H9 (cell line): ENCODE data around the gene HS1BP3. TPM values are rescaled to one million over a fixed set of nuclear protein-coding genes. Genes with fewer than 3 reads are reported as not detected.

Source experiments
- DNase-seq: peaks from one replicate; pipeline ENCODE4 v3.0.0-alpha.2; 2017
- H2AFZ ChIP-seq: one replicate; pipeline ENCODE4 v1.6.1; 2013; ENCODE audit warnings: mild to moderate bottlenecking, low read length, control low read depth, moderate library complexity
- H2AK5ac ChIP-seq: 2 replicates; pipeline ENCODE4 v1.6.1; 2013; ENCODE audit warnings: low read length, control low read depth, mixed read lengths; ENCODE audit not compliant: insufficient read length
- H2BK120ac ChIP-seq: one replicate; pipeline ENCODE4 v1.6.1; 2013; ENCODE audit warnings: low read depth, mild to moderate bottlenecking, low read length, control low read depth, inconsistent platforms; ENCODE audit not compliant: poor library complexity, severe bottlenecking
- H2BK12ac ChIP-seq: 2 replicates; pipeline ENCODE4 v1.6.1; 2013; ENCODE audit warnings: low read length, control low read depth, mixed read lengths, low read depth; ENCODE audit not compliant: insufficient read length
- H2BK15ac ChIP-seq: 2 replicates; pipeline ENCODE4 v1.6.1; 2013; ENCODE audit warnings: low read depth, low read length, control low read depth
- H2BK20ac ChIP-seq: one replicate; pipeline ENCODE4 v1.6.1; 2013; ENCODE audit warnings: low read depth, mild to moderate bottlenecking, low read length, control low read depth, inconsistent platforms; ENCODE audit not compliant: poor library complexity, severe bottlenecking
- H2BK5ac ChIP-seq: 2 replicates; pipeline ENCODE4 v1.6.1; 2013; ENCODE audit warnings: low read length, control low read depth, mixed read lengths; ENCODE audit not compliant: insufficient read length
- H3K14ac ChIP-seq: 2 replicates; pipeline ENCODE4 v1.6.1; 2013; ENCODE audit warnings: low read length, control low read depth; ENCODE audit not compliant: insufficient read depth
- H3K18ac ChIP-seq: 2 replicates; pipeline ENCODE4 v1.6.1; 2013; ENCODE audit warnings: low read depth, mild to moderate bottlenecking, mixed read lengths, low read length, control low read depth; ENCODE audit not compliant: insufficient read length
- H3K23ac ChIP-seq: 2 replicates; pipeline ENCODE4 v1.6.1; 2013; ENCODE audit warnings: low read length, control low read depth, mixed read lengths, low read depth; ENCODE audit not compliant: insufficient read length
- H3K23me2 ChIP-seq: 2 replicates; pipeline ENCODE4 v1.6.1; 2013; ENCODE audit warnings: low read depth, mild to moderate bottlenecking, mixed read lengths, low read length, control low read depth; ENCODE audit not compliant: insufficient read length, poor library complexity, severe bottlenecking
- H3K27ac ChIP-seq: 2 replicates; pipeline ENCODE4 v1.5.1; 2013; ENCODE audit warnings: low read length, control low read depth, mixed read lengths, low read depth; ENCODE audit not compliant: insufficient read length
- H3K27me3 ChIP-seq: 2 replicates; pipeline ENCODE4 v1.6.1; 2013; ENCODE audit warnings: low read length, control low read depth, inconsistent platforms; ENCODE audit not compliant: insufficient read depth
- H3K4ac ChIP-seq: 2 replicates; pipeline ENCODE4 v1.6.1; 2013; ENCODE audit warnings: low read depth, mild to moderate bottlenecking, control low read depth, inconsistent platforms, low read length, moderate library complexity
- H3K4me1 ChIP-seq: 2 replicates; pipeline ENCODE4 v1.6.1; 2013; ENCODE audit warnings: low read length, control low read depth, inconsistent platforms; ENCODE audit not compliant: insufficient read depth
- H3K4me2 ChIP-seq: 2 replicates; pipeline ENCODE4 v1.6.1; 2013; ENCODE audit warnings: low read length, control low read depth, mixed read lengths; ENCODE audit not compliant: insufficient read length, insufficient read depth
- H3K56ac ChIP-seq: 2 replicates; pipeline ENCODE4 v1.6.1; 2013; ENCODE audit warnings: low read depth, mild to moderate bottlenecking, mixed read lengths, low read length, control low read depth; ENCODE audit not compliant: insufficient read length
- H3K79me1 ChIP-seq: 2 replicates; pipeline ENCODE4 v1.6.1; 2013; ENCODE audit warnings: low read depth, mild to moderate bottlenecking, moderate library complexity, low read length, control low read depth, inconsistent platforms; ENCODE audit not compliant: insufficient read depth, poor library complexity, severe bottlenecking
- H3K79me2 ChIP-seq: 2 replicates; pipeline ENCODE4 v1.6.1; 2013; ENCODE audit warnings: low read length, control low read depth, inconsistent platforms; ENCODE audit not compliant: insufficient read depth
- H3K9ac ChIP-seq: 2 replicates; pipeline ENCODE4 v1.6.1; 2013; ENCODE audit warnings: low read length, control low read depth, mixed read lengths; ENCODE audit not compliant: insufficient read length; ENCODE audit errors: extremely low read depth
- H3K9me3 ChIP-seq: one replicate; pipeline ENCODE4 v1.6.1; 2013; ENCODE audit warnings: low read depth, low read length, inconsistent platforms; ENCODE audit not compliant: control insufficient read depth
- H3T11ph ChIP-seq: one replicate; pipeline ENCODE4 v1.6.1; 2013; ENCODE audit warnings: mild to moderate bottlenecking, low read length, control low read depth, inconsistent platforms
- H4K20me1 ChIP-seq: one replicate; pipeline ENCODE4 v1.6.1; 2013; ENCODE audit not compliant: control insufficient read depth, insufficient read length, insufficient read depth
- H4K5ac ChIP-seq: 2 replicates; pipeline ENCODE4 v1.6.1; 2013; ENCODE audit warnings: low read depth, mild to moderate bottlenecking, mixed read lengths, low read length, control low read depth; ENCODE audit not compliant: insufficient read length
- H4K8ac ChIP-seq: replicated peaks from 2 replicates; pipeline ENCODE4 v1.6.1; 2013; ENCODE audit warnings: low read length, control low read depth, mixed read lengths, low read depth; ENCODE audit not compliant: insufficient read length
- H4K91ac ChIP-seq: 2 replicates; pipeline ENCODE4 v1.6.1; 2013; ENCODE audit warnings: low read depth, mild to moderate bottlenecking, moderate library complexity, mixed read lengths, low read length, control low read depth; ENCODE audit not compliant: insufficient read length
- H3K27ac Mint-ChIP-seq, 3 experiments: 2 replicates in 2 of 3; 3 replicates in 1 of 3; pipeline ENCODE4 v1.8.0; 2020 to 2021; ENCODE audit warnings: mixed read lengths in 3 of 3, mild to moderate bottlenecking in 1 of 3, moderate library complexity in 1 of 3
- H3K27me3 Mint-ChIP-seq: 2 replicates; pipeline ENCODE4 v1.8.0; 2021; ENCODE audit warnings: low read depth, mild to moderate bottlenecking, moderate library complexity, mixed read lengths
- H3K36me3 Mint-ChIP-seq, 3 experiments: 2 replicates in 2 of 3; 3 replicates in 1 of 3; pipeline ENCODE4 v1.8.0; 2020 to 2021; ENCODE audit warnings: low read depth in 3 of 3, mixed read lengths in 3 of 3; ENCODE audit not compliant: insufficient read depth in 1 of 3
- H3K4me1 Mint-ChIP-seq, 2 experiments: 2 replicates each; pipeline ENCODE4 v1.8.0; 2020; ENCODE audit warnings: mixed read lengths in 2 of 2
- H3K4me3 Mint-ChIP-seq, 2 experiments: 2 replicates in 1 of 2; 3 replicates in 1 of 2; pipeline ENCODE4 v1.8.0; 2020 to 2021; ENCODE audit warnings: mild to moderate bottlenecking in 2 of 2, mixed read lengths in 2 of 2, moderate library complexity in 1 of 2
- H3K9me3 Mint-ChIP-seq, 2 experiments: 2 replicates in 1 of 2; 3 replicates in 1 of 2; pipeline ENCODE4 v1.8.0; 2020; ENCODE audit warnings: mild to moderate bottlenecking in 2 of 2, mixed read lengths in 2 of 2, moderate library complexity in 1 of 2
- CTCF ChIP-seq: fragments of 200-600 bp; sonication (generic); conservative IDR thresholded peaks from 3 replicates; pipeline ENCODE4 v1.8.0; 2021; ENCODE audit warnings: antibody characterized with exemption, mild to moderate bottlenecking
- WGBS: extraction: QIAGEN DNeasy Blood & Tissue Kit; methylation state at CpG from one replicate; pipeline ENCODE4 v1.1.7; 2013; ENCODE audit warnings: missing lambda C conversion rate, low lambda C conversion rate, mixed read lengths; ENCODE audit not compliant: insufficient read length; ENCODE audit errors: extremely low coverage; 5-methylcytosine and 5-hydroxymethylcytosine counted together
- total RNA-seq: library from RNA; stranded (reverse); gene quantifications from 2 replicates; pipeline ENCODE4 v1.2.1, GENCODE V29; 2021

HS1BP3 gene
- total RNA-seq, 1 experiment from 2014 or later, result 11.1 TPM

GRCh38 chr2:20635113-20635510 is 15.8 kb downstream of the HS1BP3 start:
- DNase-seq, result no peak
- H3K4me2 ChIP-seq, result no peak overlapping the region
- H3K14ac ChIP-seq, result no peak overlapping the region
- no peak overlapping the region for H3K4ac ChIP-seq
- no peak overlapping the region for H2AK5ac ChIP-seq
- Mint-ChIP-seq H3K9me3 (no peaks in the 10 kb centered on the region), H3K4me3 (no peak overlapping the region), H3K4me1 (peaks cover 27 to 31% of the 10 kb centered on the region in 2 experiments), H3K27ac (no peak overlapping the region), H3K27me3 (no peaks in the 10 kb centered on the region), H3K36me3 (peaks cover 0 to 4% (median 0%) of the 10 kb centered on the region in 3 experiments; a peak in 3 of 7 replicates)
- H4K91ac ChIP-seq, result no peak overlapping the region
- no peaks in the 10 kb centered on the region for H3K79me1 ChIP-seq
- no peak for TF ChIP-seq CTCF
- H3T11ph ChIP-seq, result no peak overlapping the region
- H2BK120ac ChIP-seq, result no peak overlapping the region
- H3K9me3 ChIP-seq, result no peaks in the 10 kb centered on the region
- no peak overlapping the region for H2BK12ac ChIP-seq
- no peaks in the 10 kb centered on the region for H3K79me2 ChIP-seq
- H3K23me2 ChIP-seq, result no peaks in the 10 kb centered on the region
- no peak overlapping the region for H3K56ac ChIP-seq
- no peak overlapping the region for H2BK15ac ChIP-seq
- H2AFZ ChIP-seq, result no peak overlapping the region
- H2BK20ac ChIP-seq, result no peak overlapping the region
- no peak overlapping the region for H4K8ac ChIP-seq
- no peaks in the 10 kb centered on the region for H4K20me1 ChIP-seq
- H3K4me1 ChIP-seq, result no peaks in the 10 kb centered on the region; the same call in 1 of the 2 replicates
- no peak overlapping the region for H2BK5ac ChIP-seq
- no peak overlapping the region for H3K27ac ChIP-seq
- no peak overlapping the region for H3K18ac ChIP-seq
- H3K23ac ChIP-seq, result no peak overlapping the region
- no peak overlapping the region for H4K5ac ChIP-seq
- WGBS, result no CpG with 5 or more reads among the region's 5 CpGs
- no peak overlapping the region for H3K9ac ChIP-seq
- H3K27me3 ChIP-seq, result no peaks in the 10 kb centered on the region
